Glomerular visceral epithelial cell (primary cell): ENCODE measurements around the gene RSRC2.
A peak's percentile ranks its signal among the peaks of the same experiment; 100 is the strongest.
"Not testable (repeated sequence)": the region's sequence is repeated elsewhere in the genome, so short reads cannot be mapped to it uniquely, and the experiment has no call there.

Source experiments
- DNase-seq: peaks from one replicate; pipeline ENCODE4 v3.0.0-alpha.2; 2016; ENCODE audit errors: extremely low spot score

RSRC2 gene

DNA sequence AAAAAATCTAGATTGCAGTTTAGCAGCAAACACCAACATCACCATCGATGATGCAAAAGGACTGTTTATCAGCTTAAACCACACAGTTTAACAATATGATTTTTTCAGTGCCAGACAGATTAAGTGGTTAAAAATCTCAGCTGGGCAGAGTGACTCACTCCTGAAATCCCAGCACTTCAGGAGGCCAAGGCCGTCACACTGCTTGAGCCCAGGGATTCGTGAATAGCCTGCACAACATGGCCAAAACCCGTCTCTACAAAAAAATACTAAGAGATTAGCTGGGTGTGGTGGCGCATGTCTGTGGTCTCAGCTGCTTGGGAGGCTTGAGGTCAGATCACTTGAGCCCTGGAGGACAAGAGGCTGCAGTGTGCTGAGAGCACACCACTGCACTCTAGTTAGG is 8.9 kb downstream of the RSRC2 start:
- peak; percentile 97 for DNase-seq

DNA sequence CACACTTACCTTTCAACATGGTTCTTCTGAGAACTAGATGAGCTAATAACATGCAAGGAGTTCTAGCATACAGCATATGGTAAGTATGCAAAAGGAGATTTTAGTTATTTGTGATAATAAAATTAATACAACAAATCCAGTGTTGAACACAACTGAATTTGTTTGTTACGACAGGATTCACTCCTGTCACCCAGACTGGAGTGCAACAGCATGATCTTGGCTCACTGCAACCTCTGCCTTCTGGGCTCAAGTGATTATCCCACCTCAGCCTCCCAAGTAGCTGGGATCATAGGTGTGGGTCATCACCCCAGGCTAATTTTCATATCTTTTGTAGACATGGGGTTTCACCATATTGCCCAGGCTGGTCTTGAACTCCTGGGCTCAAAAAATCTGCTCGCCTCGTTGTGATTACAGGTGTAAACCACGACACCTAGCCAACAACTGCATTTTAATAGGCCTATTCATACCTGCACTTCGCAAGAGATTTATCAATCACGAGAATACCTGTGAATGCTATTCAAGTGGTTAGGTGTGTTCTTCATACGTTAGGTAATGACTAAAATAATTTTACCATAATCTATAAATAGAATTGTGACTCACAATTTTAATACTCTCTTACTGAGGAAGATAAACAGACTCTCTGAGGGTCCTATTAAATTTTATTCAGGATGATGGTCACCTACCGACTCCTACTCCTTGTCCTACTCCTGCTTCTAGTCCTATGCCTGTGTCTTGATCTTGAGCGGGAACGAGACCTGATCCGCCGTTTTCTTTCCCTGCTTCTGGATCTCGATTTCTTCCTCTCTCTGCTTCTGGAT is 10.0 kb downstream of the RSRC2 start:
- no peak for DNase-seq

DNA sequence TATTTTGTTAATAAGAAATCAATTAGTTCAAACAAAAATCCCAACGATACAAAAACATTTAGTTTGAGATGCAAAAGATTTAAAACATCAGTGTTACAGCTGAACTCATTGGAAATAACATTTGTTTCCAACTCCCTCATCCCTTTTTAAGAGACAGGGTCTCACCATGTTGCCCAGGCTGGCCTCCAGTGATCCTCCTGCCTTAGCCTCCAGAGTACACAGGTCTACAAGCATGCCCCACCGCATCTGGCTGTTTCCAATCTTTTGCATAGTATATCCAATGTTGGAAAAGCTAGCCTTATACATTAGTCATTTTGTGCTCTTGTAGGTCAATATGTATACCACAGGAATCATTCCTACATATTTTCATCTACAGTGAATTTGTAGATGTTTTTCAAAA is 11.5 kb downstream of the RSRC2 start:
- no peak for DNase-seq

DNA sequence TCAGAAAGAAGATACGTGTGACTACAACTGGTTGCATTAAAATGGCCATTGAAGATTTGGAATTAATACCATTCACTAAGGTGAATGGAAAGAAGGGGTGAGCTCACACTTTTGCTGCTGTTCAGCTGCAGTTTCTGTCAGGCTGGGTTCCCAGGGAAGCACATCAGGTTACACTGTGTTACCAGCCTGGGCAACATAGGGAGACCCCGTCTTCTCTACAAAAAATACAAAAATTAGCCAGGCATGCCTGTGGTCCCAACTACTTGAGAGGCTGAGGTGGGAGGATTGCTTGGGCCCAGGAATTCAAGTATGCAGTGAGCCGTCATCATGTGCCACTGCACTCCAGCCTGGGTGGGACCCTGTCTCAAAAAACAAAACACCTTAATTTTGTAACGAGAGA is 13.1 kb downstream of the RSRC2 start:
- DNase-seq, result no peak

DNA sequence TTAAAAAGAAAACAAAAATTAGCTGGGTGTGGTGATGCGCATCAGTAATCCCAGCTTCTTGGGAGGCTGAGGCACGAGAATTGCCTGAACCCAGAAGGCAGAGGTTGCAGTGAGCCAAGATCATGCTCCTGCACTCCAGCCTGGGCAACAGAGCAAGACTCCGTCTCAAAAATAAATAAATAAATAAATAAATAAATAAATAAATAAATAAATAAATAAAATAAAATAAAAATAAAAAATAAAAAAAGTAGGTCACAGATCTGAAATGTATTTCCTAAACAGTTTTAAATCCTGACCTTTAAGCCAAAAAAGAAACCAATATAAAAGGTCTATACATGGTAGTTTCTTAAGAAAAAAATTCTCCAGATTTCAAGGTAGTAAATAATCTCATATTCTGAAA is 13.7 kb downstream of the RSRC2 start:
- not testable (repeated sequence) for DNase-seq

DNA sequence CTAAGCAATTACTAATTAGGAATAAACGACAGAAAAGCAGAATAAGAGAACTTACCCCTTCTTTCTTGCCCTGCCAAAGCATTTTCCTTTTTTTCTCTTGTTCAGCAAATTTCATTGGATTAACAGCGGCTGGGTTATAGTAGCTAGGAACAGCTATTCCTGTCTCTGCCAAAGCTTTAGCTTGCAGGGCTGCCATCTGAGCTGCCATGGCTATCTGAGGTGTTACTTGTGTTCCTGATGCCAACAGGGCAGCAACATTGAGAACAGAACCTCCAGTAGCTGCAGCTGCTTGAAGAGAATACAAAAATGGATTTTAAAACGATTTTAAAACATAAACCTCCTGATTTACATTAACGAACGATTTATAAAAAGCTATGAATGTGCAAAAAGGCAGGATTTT is 18.6 kb downstream of the RSRC2 start:
- no peak for DNase-seq

DNA sequence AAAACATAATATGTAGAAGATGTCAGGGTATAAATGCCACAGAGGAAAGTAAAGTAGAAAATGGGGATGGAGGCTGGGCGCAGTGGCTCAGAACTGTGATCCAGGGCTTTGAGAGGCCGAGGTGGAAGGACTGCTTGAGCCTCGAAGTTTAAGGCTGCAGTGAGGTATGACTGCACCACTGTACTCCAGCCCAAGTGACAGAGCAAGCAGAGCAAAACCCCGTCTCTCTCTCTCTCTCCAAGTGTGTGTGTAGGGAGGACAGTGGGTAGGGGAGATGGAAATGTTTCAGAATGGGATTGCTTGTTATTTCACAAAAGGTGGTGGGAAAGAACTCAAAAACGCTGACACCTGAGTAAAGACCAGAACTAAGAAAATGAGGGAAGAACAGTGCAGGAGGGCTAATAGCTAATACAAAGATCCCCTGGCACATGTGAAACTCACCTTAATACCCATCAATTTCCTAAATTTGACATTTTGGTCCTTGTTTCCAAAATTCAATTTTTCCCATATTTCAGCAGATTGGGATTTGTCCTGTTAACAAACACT is 20.3 kb downstream of the RSRC2 start:
- no peak for DNase-seq

DNA sequence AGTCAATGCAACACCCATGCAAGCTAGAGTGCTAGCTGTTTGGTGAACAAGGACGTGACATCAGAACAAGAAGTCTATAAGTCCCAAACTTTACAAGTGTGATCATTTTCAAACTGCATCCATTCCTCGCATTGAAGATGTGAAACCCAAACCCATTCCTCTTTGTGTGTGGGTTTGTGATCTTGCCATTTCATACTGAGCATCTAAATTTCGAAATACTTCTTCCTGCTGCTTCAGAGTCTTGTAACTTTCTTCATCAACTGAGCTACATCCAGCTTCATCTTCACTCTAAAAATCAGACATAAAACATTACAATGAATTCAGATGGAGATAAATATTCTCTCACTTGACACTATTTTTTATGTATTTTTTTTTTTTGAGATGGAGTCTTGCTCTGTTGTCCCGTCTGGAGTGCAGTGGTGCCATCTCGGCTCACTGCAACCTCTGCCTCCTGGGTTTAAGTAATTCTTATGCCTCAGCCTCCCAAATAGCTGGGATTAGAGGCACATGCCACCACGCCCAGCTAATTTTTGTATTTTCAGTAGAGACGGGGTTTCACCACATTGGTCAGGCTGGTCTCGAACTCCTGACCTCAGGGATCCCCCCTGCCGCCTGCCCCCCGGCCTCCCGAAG is 21.2 kb downstream of the RSRC2 start:
- DNase-seq, result no peak

DNA sequence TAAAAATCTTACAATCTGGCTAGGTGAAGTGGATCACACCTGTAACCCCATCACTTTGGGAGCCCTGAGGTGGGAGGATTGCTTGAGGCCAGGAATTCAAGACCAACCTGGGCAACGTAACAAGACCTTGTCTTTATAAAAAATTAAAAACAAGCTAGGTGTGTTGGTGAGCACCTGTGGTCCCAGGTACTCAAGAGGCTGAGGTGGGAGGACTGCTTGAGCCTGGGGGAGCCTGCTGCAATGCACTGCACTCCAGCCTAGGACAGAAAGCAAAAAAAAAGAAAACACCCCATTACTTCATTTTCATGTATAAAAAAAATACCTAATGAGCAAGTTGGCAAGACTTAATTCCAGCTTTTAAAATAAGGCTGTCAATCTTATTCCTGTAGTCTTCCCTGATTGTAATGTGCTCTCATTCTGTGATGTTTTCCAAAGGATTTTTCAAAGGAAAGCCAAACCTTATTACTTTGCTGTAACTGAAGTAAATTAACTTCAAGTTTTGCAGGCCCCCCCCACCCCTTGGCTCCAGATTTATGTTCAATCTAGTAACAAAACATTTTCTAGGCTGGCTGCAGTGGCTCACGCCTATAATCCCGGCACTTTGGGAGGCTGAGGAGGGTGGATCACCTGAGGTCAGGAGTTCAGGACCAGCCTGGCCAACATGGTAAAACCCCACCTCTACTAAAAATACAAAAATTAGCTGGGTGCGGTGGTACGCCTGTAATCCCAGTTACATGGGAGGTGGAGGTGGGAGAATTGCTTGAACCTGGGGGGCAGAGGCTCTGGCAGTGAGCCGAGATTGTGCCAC is 22.7 kb downstream of the RSRC2 start:
- no peak for DNase-seq

DNA sequence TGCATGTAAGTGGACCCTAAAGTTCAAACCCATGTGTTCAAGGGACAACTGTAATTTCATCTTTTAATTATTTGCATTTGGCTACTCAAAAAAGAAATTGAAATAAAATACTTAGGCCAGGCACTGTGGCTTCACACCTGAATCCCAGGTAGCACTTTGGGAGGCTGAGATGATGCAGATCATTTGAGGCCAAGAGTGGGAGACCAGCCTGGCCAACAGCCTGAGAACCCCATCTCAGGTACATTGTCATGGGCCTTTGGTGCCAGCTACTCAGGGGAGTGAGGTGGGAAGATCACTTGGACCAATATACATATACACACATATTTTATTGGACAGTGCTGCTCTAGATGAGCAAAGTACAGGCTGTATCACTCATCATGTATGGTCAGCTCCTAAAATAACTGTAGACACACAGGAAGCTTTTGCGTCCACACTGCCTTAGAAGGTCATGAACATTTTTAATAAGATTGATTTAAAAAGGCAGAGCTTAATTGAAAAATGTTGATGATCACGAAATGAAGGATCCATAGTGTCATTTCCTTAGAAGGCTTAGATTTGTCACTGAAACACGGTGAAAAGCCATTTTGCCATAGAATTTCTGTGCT is 23.5 kb downstream of the RSRC2 start:
- DNase-seq, result no peak

DNA sequence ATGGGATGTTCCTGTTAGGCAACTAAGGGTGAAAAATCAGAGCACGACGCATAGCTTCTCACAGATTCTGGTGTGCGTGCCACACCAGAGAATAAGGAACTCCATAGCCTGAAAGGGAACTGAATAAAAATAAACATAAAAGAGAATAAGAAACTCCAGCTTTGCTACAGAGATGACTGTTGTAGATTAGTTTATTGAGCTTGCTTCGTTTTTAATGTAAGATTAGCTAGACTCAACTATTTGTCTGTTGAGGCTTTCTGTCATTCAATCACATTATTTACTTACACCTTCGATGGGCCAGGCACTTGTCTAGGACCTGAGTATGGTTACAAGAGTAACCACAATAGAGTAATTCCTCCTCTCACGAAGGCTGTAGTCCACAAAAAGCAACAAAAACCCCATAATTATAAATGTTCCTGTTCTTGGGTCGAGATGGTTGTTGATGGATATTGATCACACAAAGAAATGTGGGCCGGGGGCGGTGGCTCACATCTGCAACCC is 25.2 kb downstream of the RSRC2 start:
- DNase-seq, result no peak

DNA sequence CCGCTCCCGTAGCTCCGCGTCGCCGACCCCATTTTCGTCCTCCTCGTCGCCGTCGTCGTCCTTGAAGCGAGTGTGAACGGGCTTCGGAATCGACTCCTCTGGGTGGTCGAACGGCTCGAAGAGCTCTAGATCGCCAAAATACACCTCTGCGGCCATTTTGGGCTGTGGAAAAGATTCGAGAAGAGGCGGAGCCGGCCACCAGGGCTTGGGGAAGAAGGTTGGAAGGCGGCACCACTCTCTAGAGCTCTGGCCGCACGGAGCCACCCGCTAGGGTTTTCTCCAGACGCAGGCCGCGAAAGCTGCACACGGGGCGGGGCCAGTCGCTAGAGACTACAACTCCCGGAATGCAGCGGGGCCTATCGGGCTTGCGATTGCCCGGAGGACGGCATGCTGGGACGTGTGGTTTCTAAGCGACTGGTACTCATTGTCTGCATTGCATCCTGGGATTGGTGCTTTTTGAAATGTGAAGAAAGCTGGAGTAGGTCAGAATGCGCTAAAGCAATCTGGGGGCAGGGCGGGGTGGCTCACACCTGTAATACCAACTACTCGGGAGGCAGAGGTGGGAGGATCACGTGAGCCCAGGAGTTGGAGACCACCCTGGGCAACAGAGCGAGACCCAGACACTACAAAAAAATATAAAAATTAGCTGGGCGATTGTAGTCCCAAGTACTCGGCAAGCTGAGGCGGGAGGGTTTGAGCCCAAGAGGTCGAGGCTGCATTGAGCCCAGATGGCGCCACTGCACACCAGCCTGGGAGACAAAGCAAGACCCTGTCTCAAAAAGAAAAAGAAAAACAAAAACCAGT is 25.8 kb downstream of the RSRC2 start, which contains the start of gene ZCCHC8:
Gene ZCCHC8, minus strand, starts transcription at position 248 of the 804 bp plus-strand sequence. Its CDS starts 92 bp downstream, at position 156.
- peak; percentile 98 for DNase-seq

DNA sequence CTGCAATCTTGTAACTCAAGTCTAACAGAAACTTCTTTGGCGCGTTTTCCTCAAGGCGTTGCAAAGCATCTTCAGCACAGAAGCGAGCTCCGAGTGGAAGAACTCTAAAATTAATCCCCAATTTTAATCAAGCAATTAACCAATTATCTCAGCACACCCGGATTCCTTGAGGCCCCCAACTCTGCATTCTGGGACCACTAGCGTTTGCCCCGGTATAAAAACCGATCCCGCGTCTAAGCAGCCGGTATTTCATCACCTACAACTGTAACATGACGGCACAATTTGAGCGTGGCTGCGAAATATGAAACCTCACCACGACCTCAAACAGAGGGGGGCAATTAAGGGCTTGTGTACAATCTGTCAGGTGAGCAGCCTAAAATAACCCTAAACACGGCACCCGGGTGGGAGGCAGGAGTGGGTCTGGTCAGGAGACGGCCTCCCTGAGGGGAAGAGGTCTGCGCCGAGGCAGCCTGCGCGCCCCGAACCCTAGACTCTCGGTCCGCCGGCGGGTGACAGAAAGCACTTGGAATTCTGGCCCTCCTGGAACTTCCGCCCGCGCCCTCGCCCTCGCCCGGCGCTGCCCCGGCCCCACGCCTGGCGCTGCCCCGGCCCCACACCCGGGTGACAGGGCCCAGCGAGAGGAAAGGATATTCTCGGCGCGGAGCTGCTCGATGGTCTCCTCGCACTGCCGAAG is 26.6 kb downstream of the RSRC2 start:
- DNase-seq, result peak; percentile 51

DNA sequence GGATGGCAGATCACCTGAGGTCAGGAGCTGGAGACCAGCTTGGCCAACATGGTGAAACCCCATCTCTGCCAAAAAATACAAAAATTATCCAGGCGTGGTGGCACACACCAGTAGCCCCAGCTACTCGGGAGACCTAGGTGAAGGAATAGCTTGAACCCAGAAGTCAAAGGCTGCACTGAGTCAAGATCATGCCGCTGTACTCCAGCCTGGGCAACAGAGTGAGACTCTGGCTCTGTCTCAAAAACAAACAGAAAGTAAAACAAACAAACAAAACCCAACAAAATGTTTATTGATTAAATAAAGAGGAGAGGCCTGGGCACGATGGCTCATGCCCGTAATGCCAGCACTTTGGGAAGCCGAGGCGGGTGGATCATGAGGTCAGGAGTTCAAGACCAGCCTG is 31.5 kb downstream of the RSRC2 start:
- DNase-seq, result no peak

DNA sequence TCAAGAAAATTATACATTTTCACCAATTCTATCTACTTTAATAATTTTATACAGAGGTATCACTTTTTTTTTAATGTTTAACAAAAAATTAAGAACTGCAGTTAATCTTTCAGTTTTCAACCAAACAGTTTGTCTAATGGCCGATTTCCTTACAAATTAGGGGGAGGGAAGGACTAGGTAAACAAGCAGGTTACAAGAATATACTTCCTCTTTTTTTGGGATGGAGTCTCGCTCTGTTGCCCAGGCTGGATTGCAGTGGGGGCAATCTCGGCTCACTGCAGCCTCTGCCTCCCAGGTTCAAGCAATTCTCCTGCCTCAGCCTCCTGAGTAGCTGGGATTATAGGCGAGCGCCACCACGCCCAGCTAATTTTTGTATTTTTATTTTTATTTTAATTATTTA is 33.5 kb downstream of the RSRC2 start:
- DNase-seq, result not testable (repeated sequence)

DNA sequence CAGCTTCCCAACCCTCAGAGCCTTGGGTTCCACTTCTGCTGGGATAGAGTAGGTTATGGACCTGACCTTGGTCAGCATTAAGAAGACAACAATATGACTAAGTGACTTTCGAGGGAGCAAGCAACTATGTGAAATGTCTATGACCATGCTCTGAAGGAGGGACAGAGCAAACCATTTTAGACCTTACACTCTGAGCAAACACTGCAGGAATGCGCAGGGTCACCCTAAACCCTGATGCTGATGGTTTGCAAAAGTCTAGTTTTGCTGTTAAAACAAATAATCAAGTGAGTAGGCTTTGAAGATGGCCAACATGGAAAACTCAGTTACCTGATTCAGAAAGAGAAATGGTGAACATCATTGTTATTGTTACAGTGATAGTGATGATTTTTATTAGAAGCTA is 34.7 kb downstream of the RSRC2 start:
- DNase-seq, result no peak

DNA sequence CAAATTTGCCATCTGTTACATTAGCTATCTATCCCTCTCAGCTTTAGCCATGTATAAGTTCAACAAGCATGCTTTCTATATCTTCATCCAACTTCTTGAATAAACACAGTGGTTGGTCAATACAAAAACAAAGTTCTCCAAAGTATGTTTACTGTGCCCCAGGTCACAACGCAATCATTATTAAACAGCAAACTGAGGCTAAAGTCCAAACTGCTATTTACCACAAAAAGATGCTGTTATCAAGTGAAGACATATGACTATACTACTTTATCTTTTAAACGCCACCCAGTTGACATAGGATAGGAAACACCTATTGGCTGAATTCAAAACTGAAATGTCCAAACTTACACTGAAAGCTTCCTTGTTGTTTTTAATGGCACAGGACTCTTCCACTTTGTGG is 37.7 kb downstream of the RSRC2 start:
- DNase-seq, result no peak

DNA sequence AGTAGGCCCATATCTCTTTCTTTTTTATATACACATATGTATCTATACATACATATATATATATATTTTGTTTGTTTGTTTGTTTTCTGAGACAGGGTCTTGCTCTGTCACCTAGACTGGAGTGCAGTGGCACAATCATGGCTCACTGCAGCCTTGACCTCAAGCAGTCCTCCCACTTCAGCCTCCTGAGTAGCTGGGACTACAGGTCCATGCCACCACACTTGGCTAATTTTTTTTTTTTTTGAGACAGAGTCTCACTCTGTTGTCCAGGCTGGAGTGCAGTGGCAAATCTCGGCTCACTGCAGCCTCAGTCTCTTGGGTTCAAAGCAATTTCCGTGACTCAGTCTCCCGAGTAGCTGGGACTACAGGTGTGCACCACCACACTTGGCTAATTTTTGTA is 38.9 kb downstream of the RSRC2 start:
- DNase-seq, result not testable (repeated sequence)

DNA sequence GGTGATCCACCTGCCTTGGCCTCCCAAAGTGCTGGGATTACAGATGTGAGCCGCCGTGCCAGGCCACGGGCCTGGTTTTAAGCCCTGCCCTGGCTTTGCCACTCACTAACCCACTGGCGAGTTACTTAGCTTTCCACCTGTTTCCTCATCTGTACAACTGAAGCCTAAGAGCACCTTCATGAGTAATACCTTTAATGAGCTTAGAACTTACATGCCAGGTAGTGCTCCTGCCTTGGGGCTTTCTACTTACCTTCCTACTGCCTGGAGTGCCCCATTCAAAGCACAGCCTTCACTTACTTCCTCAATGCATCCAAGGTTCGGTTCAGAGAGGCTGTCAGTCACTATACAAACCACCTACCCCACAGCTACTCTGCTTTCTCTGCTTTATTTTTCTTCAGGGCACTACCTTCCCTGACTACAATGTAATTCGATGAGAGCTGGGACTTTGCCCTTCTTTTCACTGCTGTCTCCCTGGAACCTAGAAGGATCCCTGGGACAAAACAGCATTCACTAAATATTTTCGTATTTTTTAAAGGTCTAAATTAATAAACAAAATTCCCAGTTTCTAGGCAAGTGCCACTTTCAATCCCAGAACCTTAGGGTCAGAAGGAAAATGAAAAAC is 39.8 kb downstream of the RSRC2 start:
- no peak for DNase-seq

DNA sequence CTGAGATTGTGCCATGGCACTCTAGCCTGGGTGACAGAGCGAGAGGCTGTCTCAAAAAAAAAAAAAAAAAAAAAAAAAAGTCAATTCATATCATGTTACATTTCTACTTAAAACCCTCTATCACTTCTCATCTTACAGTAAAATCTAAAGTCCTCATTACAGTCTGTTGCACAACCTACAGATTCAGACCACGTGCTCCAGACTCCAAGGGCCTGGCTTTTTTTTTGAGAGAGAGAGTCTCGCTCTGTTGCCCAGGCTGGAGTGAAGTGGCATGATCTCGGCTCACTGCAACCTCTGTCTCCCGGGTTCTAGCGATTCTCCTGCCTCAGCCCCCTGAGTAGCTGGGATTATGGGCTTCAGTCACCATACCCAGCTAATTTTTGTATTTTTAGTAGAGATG is 40.4 kb downstream of the RSRC2 start:
- peak; percentile 61 for DNase-seq
